ENCODE results near the gene ATP11A. TPM values are rescaled to one million over a fixed set of nuclear protein-coding genes. Genes with fewer than 3 reads are reported as not detected.
"Not testable (repeated sequence)": the region's sequence is repeated elsewhere in the genome, so short reads cannot be mapped to it uniquely, and the experiment has no call there.

ATP11A gene
- total RNA-seq, 1 donor from 2014 or later, result 191 TPM

DNA sequence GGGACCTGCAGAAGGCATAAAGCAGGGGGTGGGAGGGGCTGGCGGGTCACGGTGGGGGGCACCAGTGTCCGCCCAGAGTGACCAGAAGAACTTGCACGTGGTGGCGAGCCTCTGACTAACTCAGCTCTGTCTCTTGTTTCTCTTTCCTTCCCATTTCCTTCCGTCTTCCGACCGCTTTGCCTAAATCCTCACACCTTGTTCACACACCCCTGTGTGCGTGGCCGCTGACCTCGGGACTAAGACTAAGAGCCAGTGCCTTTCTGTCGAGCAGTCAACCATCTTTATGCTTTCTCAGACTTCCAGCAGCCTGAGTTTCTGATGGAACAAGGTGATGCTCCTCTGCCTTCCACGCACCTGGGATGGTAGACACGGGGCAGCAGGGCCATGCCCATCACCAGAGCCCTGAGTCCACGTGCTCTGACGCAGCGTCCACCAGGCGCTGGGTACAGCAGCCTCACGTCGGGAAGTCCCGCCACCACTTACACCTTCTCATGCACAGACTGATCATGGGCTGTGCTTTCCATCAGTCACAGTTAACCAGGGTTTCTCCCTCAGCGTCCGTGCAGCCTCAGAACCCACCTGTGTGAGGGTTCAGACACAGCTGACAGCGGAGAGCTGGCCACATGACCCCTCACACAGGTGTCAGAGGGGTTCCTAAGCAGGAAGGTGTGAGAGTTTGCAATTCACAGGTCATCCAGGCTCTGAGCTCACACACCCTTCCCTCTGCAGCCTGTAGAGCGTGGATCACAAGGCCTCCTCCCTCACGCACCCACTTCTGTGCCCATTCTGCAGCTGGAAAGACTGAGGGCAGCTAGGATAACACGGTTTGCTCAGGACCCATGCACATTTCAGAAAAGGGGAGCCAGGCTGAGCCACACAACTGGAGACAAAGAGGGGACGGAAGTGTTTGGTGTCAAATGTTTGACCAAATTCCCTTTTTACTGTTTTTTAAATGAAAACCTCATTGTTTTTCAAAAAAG is 188.4 kb downstream of the ATP11A start:
- DNase-seq (ENCODE audit: low spot score), result no peak

DNA sequence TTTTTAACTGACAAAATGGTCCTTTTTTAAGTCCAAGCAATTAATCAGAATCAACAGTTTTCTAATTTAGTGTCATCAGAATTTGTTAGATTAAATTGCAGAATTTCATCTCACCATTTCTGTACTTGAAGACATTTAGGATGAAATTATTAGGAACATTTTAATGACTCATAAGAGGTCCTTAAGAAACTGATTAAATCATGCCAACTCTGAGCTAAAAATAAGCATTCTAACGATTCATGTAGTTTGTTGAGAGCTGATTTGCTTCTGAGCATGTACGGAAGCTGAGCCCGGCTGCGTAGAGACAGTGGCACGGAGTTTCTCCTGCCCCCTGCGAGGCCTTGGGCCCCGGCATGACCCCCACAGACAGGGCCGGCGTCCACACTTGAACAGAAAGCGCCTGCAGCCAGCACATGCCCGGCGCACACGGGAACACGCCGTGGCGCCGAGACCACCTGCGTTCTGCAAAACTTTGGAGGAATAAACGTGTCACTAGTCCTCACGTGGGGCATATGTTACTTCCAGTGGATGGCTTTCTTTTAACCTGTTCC is 189.5 kb downstream of the ATP11A start:
- DNase-seq (ENCODE audit: low spot score), result no peak

DNA sequence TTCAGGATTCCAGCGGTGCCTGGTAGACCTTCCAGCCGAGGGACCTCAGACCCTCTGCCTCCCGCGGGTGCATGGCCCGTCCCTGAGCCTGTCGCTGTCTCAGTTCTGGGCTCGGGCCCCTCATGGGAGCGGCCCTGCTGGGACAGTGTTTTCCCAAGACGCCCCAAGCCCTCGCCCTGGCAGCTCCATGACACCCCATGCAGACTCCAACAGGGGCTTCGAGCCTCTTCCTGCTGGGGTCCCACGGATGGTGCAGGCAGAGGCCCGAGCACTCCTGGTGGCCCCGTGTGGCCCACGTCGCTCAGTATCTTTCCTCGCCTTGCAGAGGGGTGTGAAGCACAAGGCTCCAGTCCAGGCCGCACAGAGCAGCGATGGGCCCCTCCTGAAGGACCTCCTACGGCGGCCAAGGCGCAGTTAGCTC is 190.4 kb downstream of the ATP11A start:
- no peak for DNase-seq (ENCODE audit: low spot score)

DNA sequence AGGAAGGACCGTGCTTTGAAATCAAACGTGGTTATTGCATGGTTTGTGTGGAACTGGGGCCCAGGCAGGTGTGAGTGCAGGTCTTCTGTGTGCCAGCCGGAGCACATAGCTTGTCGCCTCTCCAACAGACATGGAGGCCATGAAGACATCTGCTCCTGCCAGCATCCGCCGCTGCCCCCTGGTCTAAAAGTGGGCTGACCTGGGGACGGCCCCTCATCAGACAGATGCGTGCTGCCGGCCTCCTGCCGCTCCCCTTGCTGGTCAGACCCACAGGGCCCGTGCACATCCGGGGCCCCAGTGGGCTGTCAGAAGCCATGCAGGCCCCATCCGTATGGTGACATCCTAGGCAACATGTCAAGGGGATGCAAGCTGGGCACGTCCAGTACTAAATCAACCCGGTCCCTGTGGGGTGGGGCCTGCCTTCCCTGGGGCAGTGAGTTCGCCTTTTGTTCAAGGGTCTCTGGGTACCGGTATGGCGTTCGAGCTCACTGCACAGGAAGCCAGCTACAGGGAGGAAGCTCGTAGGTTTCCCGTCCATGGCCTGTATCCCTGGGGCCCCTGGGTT is 191.2 kb downstream of the ATP11A start:
- no peak for DNase-seq (ENCODE audit: low spot score)

DNA sequence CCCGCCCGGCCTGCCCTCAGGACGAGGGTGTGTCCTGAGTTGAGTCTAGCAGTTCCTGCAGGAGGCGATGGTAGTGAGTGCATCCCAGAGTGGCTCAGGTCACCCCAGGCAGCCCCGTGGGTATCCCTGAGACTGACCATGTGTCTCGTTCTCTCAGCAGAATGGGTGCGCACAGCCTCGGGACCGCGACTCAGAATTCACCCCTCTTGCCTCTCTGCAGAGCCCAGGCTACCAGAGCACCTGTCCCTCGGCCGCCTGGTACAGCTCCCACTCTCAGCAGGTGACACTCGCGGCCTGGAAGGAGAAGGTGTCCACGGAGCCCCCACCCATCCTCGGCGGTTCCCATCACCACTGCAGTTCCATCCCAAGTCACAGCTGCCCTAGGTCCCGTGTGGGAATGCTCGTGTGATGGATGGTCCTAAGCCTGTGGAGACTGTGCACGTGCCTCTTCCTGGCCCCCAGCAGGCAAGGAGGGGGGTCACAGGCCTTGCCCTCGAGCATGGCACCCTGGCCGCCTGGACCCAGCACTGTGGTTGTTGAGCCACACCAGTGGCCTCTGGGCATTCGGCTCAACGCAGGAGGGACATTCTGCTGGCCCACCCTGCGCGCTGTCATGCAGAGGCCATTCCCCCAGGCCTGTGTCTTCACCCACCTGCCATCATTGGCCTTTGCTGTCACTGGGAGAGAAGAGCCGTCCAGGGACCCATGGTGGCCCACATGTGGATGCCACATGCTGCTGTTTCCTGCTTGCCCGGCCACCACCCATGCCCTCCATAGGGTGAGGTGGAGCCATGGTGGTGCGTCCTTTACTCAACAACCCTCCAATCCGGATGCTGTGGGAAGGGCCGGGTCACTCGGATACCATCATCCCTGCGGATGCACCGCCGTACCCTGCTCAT is 192.1 kb downstream of the ATP11A start:
- DNase-seq (ENCODE audit: low spot score), result no peak

DNA sequence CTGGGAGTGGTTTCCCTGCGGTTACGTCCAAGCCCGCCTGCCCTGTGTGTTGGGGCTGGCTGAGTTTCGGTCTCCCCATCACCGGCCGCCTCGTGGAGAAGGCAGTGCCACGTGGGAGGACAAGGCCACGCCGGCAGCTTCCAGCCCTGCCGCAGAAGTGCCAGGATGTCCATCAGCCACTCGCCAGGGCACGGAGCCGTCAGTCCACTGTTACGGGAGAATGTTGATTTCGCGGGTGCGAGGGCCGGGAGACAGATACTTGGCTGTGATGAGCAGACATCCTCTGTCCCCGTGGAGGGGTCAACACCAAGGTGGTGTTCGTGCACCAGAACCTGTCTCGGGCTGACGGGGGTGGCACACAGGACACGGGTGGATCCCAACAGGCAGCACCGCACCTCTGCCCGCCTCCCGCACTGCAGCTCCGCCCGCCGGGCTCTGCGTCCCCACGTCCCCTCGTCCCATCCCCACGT is 192.8 kb downstream of the ATP11A start:
- DNase-seq (ENCODE audit: low spot score), result no peak

DNA sequence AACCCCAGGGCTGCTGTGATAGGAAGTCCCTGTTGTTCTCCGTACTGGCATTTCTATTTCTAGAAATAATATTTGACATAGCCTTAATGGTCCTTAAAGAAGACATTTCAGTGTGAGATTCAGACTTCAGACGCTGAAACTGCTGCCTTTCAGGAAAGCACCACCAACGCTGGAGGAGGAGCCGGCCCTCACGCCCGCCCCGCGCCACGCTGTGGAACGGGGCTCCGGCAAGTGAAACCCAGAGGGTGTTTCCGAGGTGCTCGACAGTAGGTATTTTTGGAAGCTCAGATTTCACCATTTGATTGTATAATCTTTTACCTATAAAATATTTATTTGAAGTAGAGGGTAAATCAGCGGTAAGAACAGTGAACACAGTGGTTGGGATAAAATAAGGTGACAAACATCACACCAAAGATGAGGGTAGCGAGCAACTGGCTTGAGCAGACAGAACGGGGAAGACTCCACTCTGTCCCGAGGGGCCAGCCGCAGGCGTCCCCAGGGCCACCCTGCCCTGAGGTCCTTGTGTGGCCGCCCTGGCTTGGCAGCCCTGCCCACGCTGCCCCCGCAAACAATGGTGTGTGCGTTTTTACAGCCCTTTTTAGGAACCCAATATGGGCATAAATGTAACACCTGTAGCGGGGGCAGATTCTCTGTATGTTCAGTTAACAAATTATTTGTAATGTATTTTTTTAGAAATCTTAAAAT is 193.6 kb downstream of the ATP11A start:
- no peak for DNase-seq (ENCODE audit: low spot score)

DNA sequence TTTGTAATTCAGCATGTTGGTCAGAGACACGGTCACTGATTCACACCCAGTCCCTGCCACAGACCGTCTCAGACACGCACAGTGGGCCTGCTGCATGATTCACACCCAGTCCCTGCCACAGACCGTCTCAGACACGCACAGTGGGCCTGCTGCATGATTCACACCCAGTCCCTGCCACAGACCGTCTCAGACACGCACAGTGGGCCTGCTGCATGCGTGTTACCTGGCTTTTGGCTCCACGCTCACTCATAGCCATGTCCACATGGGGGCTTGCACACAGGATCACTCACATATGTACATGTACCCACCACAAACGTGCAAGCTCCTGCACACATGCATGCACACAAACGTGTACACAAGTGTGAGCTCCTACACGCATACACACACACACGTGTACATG is 194.9 kb downstream of the ATP11A start:
- DNase-seq (ENCODE audit: low spot score), result not testable (repeated sequence)

DNA sequence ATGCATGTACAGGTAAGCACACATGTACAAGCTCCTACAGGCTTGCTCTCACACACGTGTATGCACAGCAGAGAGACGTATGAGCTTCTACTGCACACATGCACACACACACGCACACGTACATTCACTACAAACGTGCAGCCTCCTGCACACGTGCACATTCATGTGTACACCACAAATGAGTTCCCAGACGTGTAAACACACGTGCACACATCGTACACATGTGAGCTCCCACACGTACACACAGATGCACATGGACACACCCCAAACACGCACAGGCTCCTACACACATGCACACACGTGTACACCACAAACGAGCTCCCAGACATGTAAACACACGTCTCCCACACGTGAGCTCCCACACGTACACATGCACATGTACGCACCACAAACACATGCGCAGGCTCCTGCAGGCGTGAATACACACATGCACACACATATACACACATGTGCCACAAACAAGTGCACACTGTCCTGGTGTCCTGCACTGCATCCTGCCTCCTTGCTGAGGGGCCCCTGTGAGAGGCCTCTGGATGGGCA is 195.5 kb downstream of the ATP11A start:
- DNase-seq (ENCODE audit: low spot score), result no peak

DNA sequence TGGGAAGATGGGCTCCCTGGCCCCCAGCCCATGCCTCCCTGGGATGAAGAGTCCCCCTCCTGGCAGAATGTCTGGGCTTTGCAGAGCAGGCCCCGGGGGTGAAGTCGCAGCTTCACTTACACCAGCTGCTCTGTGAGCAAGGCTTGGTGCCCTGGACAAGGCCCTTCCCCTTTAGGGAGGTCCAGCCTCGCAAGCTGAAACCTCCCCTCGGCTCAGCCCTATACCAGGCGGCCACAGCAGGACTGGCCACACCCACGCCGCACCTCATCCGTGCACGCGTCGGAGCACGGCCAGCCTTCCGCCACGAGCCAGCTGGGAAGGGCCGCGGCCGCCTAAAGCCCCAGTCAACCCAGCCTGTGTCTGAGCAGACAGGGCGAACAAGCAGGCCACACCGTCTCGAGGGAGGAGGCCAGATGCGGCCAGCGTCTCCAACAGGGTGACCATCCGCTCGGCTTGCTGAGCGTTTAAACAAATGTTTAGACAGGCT is 196.0 kb downstream of the ATP11A start:
- DNase-seq (ENCODE audit: low spot score), result peak; percentile 88

DNA sequence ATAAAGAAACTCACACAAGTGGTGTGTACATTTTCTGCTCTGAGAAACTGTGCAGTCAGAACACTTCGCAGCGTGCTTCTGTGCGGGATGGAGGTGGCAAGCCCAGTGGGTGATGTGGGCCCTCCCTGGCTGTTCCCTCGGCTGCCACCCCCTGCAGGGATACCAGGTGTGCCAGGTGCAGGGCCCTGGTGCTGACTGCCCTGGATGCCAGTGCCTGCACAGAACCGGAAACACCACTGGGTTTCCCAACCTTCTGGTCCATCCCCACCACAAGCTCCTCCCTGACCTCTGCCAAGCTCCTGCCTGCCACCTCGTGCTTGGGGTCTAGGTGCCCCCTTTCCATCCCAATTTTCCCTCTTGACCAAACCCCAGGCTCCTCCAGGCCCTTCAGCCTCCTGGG is 197.3 kb downstream of the ATP11A start:
- no peak for DNase-seq (ENCODE audit: low spot score)

DNA sequence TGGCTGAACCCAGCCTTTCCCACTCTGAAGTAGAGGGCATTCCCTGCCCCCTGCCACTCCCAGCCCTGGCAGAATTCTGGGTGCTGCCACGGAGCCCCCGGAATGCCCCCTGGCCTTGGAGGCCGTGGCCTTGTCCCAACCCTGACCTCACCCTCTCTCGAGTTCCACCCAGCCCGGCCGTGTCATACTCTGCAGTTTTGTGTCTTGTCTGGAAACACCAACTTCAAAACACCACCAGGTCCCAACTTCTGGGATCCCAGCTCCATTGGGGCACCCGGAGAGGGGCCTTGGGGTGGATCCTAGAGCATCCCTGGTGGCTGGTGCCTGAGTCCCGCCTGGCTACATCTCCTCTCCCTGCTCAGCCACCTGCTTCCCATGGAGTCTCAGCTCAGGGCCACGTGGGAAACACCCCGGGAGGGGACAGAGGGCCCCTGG is 197.7 kb downstream of the ATP11A start:
- DNase-seq (ENCODE audit: low spot score), result no peak

DNA sequence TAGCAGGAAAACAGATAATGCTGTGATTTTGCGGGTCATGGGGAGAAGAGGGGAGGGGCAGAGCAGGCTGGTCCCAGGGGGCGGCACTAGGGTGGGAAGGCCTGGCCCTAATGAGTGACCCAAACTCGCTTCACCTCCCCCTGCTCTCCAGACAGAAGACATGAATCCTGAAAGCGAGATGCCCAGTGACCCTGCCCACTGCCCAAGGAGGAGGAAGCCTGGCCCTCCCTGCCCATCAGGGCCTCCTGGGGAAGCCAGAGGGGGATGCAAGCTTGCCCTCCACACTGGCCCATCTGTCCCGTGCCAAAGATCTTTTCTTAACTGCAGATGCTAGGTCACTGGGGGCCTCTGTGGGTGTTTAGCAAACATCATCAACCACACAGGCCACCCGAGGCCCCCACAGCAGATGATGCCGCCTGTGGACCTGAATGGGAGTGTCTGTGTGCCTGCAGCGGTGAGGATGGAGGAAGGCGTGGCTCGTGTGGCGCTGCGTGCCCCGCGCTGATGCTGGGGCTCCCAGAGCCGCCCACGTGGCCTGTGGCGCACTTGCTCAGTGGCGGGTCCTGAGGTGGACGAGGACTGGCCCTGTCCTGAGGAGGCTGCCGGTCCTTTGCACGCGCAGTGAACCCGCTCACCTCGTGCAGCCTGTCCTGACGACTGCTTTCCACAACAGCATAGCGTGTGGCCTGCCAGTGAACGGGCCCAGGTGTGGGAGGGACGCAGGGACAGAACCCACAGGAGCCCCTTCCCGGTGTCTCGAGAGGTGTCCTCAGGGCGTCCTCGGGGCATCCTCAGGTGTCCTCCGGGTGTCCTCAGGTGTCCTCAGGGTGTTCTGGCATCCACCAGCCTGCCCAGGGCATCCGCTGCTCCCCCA is 198.6 kb downstream of the ATP11A start:
- no peak for DNase-seq (ENCODE audit: low spot score)

DNA sequence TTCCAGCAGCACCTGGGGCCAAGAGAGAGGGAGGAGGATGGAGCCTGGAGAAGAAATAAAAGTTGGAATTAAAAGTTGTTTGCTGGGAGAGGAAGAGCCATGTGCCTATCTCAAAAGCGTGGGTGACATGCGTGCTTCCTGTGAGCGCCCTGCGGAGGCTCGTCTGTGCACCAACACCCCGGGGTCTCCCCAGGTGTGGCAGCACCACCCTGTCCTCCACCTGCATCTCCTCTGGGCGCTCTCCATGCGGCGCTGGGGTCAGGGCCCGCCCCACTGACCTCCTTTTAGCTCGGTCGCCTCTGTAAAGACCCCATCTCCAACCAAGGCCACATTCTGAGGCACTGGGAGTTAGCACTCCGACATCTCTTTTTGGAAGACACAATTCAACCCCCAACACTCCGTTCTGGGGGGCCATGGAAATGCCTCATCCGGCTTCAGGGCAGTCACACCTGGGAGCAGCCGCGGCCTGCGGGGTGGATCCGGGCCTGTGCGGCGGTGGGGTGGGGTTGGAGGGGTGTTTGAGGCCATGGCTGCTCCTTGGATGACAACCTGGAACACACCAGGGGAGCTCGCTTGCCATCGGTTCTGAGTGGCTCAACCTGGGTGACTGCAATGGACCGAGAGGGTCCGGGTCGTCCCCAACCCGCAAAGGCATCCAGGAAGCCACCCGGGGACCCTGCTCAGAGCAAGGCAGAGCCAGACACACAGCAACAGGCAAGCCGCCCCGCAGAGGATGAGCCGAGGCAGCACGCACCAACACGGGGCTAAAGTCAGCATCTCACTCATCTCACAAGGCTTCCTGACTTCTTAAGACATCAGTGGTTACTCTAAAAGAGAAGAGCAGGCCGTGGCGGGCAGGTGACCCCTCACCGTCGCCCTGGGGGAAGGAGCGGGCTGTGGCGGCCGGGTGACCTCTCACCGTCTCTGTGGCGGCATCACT is 199.8 kb downstream of the ATP11A start:
- DNase-seq (ENCODE audit: low spot score), result no peak

DNA sequence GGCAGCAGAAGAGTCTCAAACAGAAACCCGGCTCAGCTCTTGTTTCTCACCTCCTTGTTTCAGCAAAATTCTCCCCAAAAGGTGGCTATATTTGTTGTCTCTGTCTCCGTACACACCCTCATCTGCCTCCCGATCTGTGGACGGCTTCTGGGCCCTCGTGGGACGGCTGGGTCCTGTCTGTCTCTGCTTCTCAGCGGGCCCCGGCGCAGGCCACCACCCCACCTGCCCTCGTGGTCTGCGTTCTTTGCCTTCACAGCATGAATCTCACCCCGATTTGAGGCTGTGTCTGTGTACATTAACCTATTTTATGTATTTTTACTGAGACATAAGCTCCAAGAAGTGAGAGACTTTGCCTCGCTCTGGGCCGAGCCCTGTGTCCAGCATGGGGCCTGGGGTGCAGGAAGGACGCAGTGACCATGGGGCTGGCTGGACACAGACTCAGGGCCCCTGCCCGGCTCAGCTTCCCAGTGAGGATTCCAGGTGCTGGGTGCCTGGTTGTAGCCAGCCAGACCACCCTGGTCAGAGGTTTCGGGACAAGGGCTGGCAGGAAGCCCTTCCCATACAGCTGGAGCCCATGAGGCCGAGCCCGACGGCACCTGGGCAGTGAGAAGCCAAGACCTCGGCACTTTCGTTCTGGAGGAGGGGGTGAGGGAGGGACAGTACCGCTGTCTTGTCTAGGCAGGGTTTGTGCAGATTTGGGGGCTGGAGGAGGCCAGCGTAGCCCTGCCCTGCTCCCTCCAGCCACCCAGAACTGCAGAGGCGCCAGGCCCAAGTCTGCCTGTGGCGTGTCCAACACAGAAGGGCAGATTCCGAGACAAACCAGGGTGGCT is 200.7 kb downstream of the ATP11A start:
- DNase-seq (ENCODE audit: low spot score), result no peak

DNA sequence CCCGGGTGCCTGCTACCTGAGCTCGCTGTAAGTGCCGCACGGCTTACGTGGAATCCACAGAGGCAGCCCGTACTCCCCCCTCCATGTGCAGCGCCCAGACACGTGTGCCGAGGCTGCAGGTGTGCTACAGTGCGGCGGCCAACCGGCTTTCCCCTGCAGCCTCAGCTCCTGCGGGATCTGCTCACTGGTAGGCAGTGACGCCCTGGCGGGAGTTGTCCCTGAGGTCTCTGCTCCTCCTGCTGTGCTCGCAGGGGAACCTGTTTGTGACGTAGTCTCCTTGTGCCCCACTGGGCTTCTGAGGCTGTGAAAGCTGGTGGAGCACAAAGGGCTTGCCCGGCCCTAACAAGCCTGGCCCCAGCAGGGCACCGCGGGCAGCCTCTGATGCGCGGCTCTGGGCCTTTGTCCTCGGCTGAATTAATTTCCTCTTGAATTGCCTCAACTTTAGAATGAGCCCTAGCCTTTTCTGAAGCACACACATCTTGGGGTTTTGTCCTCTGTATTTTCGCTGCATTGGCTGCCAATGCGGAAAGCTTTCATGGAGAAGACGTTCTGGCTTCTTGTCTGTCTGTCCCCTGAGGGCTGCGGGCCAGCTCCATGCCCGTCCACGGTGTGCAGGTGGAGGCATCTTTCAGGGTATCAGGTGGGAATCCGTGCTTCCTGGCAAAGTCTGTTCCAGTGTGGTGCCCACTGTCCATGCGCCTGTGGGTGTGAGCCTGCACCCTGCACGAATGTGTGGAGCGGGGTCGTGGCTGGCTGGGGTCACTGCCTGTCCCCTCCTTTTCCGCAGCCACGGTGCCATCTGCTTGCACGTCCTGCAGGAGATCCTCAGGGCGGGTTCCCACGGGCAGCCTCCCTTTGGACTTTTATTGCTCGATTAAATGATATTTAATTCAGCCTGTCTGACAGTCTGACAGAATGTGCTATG is 201.9 kb downstream of the ATP11A start:
- no peak for DNase-seq (ENCODE audit: low spot score)
